ENCODE measurements around the gene FUZ.

- TF ChIP-seq CTCF (IDR thresholded peaks at IDR 0.05; ENCODE audit: poor library complexity, severe bottlenecking) (no peak), EP300 (conservative IDR thresholded peaks at IDR 0.05; ENCODE audit: poor library complexity, severe bottlenecking) (no peak), POLR2AphosphoS5 (IDR thresholded peaks at IDR 0.05) (no peak), RAD21 (conservative IDR thresholded peaks at IDR 0.05) (no peak)
Measured at GRCh38 chr19:49848938-49849337, 35.8 kb upstream of the FUZ start.

Measured in neural cell (in vitro differentiated cells).